HL-60 (cell line): ENCODE measurements around the gene SCO2.

Source experiments
- DNase-seq, 2 experiments: peaks; one replicate each; pipeline ENCODE4 v3.0.0-alpha.2; 2010 to 2020; ENCODE audit warnings: low read depth in 1 of 2, low spot score in 1 of 2
- H3K27ac ChIP-seq: fragments of 250-450 bp; sonication (Bioruptor Pico); replicated peaks from 2 replicates; pipeline ENCODE4 v1.5.1; 2020; ENCODE audit warnings: mild to moderate bottlenecking, moderate library complexity
- H3K27me3 ChIP-seq: fragments of 250-450 bp; sonication (Bioruptor Pico); 2 replicates; pipeline ENCODE4 v1.5.1; 2021; ENCODE audit warnings: mild to moderate bottlenecking, moderate library complexity; ENCODE audit not compliant: insufficient read depth, poor library complexity, severe bottlenecking
- H3K4me3 ChIP-seq: replicated peaks from 2 replicates; pipeline ENCODE4 v1.5.1; 2011; ENCODE audit warnings: mild to moderate bottlenecking, control low read depth, low read length; ENCODE audit not compliant: insufficient read depth
- CTCF ChIP-seq: IDR thresholded peaks from one replicate; pipeline ENCODE4 v1.5.1; 2011; ENCODE audit warnings: low read length, control low read depth, inconsistent platforms; ENCODE audit not compliant: insufficient read depth
- GABPA ChIP-seq: IDR thresholded peaks from 2 replicates; pipeline ENCODE4 v1.6.1; 2012; ENCODE audit warnings: low read depth
- POLR2AphosphoS5 ChIP-seq: IDR thresholded peaks from 2 replicates; pipeline ENCODE4 v1.6.1; 2012; ENCODE audit warnings: low read depth
- REST ChIP-seq: IDR thresholded peaks from 2 replicates; pipeline ENCODE4 v1.6.1; 2012; ENCODE audit warnings: low read depth; ENCODE audit not compliant: insufficient replicate concordance
- SPI1 ChIP-seq: IDR thresholded peaks from 2 replicates; pipeline ENCODE4 v1.6.1; 2012; ENCODE audit warnings: low read depth, mild to moderate bottlenecking, borderline replicate concordance

Gene SCO2

GRCh38 chr22:50487290-50488005 lies 38.0 kb downstream of the SCO2 start:
- H3K4me3 ChIP-seq: no peak overlapping the region
- no peaks in the 10 kb centered on the region for H3K27me3 ChIP-seq
- no peak for TF ChIP-seq REST
- TF ChIP-seq GABPA: no peak
- no peak for TF ChIP-seq POLR2AphosphoS5
- no peak for TF ChIP-seq CTCF
- TF ChIP-seq SPI1: no peak
- H3K27ac ChIP-seq: no peak overlapping the region
- no peak for DNase-seq

GRCh38 chr22:50486561-50487289 lies 38.7 kb downstream of the SCO2 start, which contains the start of gene MIOX:
Gene MIOX (plus strand): TSS chr22:50486859. CDS start chr22:50486898, 39 bp downstream.
- Histone ChIP-seq H3K27me3 (peaks cover 6% of the 10 kb centered on the region), H3K27ac (no peak within 1 kb of the TSS), H3K4me3 (no peak within 1 kb of the TSS)
- TF ChIP-seq SPI1 (no peak), GABPA (no peak), CTCF (no peak), REST (no peak), POLR2AphosphoS5 (no peak)
- no peak for DNase-seq

GRCh38 chr22:50485221-50486131 lies 39.9 kb downstream of the SCO2 start:
- TF ChIP-seq GABPA (no peak), POLR2AphosphoS5 (no peak), CTCF (no peak), SPI1 (no peak), REST (no peak)
- no peak overlapping the region for H3K27ac ChIP-seq
- no peak for DNase-seq
- H3K27me3 ChIP-seq: peaks cover 12% of the 10 kb centered on the region
- H3K4me3 ChIP-seq: no peak overlapping the region
